UCSD-AML1 (cell line): Measurements from ENCODE around the gene ETV3L.
A peak's percentile ranks its signal among the peaks of the same experiment; 100 is the strongest.

Experiments used
- DNase-seq: peaks from one replicate; lab custom pipeline; 2025; ENCODE audit not compliant: unreplicated experiment; lab: John Stamatoyannopoulos, UW

ETV3L gene

DNA sequence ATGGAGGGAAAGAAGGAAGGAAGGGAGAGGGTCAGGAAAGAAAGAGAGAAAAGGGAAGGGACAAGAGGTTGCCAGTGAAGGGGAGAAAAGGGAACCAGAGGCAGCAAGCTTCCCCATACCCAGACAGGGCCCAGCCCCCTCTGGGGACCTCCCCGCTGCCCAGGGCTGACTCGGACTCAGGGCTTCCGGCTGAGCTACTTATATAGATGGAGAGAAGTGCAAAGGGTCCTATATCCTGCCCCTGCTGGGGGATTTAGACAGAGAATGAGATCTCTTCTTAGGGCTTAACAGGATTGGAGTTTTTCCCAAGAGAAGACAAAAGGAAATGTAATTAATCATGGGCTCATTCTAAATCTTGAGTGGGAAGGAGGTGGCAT lies at the start of gene ETV3L:
ETV3L (minus strand) TSS at position 176 of the 377 bp plus-strand sequence. CDS start 285 bp downstream, outside the sequence.
- peak; percentile 63 for DNase-seq

DNA sequence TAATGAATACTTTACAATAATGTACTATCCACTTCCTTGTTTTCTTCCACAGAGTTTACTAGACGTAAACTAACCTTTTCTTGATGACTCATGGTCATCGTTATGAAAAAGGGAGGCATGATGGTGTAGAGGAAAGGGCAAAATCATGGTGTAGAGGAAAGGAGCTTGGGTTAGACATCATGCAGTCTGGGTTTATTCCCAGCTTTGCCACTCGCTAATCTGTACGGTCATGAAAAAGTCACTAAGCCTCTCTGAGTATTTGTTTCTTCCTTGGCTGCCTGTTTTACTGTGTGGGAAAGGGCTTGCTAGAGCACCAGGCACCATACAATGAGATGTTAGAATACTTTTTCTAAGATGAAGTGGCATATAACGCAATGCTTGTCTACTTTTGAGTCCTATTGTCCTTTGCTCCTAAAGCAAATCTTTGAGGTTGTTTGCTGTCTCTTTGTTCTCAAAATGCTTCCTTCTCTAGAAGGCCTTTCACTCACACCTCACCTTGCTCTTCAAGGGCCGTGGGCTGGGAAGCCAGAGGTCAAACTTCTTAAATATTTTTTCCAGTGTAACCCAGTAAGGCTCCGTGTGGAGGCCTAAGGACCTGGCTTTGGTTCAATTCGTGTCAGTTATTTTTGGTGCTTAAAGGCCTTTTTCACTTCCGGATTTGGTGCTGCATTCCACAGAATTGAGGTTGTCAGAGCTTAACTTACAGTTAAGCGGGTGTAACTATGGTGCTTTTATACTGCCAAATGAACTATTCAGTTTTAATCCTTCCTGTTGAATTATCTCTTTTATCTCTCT lies 48.5 kb upstream of the ETV3L start:
- no peak for DNase-seq

DNA sequence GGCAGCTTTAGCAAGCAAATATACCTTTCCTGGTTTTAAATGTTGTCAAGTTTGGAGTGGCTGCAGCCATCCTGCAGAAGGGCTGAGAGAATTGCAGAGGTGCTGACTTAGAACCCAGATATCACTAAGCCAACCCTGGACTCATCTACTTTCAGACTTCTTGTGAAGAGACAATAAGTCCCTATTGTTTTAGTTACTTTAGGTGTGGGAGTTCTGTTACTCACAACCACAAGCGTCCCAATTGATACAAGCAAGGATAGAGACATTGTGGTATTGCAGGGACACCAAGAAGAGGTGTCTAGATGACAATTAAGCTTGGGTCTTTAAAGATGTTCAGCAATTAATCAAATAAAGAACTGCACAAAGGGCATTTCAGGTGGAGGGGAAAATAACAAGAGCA lies 47.4 kb upstream of the ETV3L start:
- no peak for DNase-seq

DNA sequence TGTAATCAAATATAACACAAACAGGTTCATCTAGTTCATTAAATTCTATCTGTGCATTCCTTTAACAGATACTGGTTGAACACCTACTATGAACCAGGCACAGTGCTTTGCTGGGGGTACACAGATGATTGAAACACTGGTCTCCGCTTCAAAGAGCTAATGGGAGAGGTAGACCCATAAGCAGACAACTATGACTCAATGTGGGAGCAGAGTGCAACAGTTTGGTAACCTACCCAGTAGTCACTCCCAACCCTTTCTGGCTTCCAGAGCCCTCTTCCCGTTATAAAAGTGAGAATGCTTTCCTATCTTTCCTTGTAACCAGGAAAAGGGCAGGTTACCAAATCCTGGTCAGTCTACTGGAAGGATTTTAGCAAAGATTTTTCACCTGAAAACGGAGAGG lies 46.6 kb upstream of the ETV3L start:
- DNase-seq = no peak

DNA sequence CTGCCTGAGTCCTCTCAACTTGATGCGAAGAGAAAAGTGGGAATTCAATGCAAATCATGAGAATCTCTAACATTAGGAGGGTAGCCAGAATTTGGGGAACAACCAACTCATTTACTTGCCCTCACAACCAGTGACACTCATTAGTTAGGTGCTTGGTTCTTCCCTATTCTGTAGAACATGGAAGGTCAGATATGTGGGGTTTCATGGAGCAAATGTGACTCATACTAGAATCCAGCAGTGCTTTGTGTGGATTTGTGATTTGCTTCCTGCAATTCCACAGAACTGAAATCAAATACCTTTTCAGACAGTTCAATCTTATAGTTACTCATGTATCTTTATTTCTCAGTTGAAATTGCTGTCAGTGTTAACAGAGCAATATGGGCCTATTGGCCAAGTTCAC lies 45.5 kb upstream of the ETV3L start:
- no peak for DNase-seq

DNA sequence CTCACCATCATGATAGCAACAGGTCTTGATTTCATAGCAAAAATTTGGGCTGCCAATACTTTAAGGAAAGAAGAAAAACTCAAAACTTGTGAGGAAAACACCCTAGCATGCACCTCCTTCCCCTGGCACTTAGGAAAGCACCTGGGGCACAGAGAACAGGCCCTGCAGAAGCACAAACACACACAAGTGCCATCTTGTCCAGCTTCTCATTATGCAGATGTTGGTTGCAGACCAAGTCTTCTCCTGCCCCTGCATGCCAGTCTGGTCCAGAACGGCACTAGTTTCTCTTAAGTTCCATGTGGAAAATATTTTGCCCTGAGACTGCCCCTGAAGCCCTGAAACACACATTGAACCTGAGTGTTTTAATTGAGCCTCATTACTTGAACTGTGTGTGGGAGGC lies 44.9 kb upstream of the ETV3L start:
- no peak for DNase-seq

DNA sequence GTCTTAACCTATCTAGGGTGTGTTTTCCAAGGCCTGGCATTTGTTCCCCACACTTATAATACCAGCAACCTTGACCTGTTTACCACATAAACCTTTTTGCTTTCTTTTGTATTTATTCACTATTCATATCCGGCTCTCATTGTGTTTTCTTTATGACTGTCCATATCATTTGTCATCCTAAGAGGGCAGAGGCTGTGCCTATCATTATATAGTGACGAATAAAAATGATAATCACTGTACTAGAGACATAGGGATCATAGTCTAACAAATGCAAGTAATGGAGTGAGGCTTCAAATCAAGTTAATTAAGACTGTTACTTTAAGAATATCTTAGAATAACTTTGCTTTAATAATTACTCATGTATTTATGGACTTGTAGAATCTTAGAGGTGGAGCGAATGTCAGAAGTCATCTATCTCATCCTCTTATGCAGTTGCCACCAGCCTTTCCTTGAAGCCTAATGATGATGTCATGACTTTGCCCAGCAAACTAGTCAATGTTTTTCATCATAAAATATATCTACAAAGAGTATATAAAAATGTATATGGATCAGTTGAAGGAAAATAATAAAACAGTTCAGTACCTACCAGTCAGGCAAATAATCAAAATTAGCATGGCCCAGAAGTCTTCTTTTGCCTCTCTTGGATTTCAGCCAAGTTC lies 43.3 kb upstream of the ETV3L start:
- DNase-seq = no peak

DNA sequence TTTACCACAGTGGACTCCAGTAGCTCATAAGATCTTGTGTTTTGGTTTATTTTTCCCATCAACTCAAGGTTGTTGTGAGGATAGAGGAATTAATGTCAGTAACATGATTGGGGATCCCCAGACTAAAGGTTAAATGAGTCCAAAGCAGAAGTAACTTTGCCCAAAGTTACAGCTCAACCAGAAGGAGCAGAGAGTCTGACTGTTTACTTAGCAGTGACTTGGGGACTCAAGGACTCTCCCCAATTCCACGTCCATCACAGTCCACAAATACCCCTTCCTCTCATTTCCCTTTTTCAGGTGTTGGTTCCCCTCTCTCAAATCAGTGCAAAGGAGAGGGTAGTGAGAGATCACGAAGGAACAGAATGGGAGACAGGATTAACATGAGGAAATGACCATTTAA lies 42.6 kb upstream of the ETV3L start:
- no peak for DNase-seq

DNA sequence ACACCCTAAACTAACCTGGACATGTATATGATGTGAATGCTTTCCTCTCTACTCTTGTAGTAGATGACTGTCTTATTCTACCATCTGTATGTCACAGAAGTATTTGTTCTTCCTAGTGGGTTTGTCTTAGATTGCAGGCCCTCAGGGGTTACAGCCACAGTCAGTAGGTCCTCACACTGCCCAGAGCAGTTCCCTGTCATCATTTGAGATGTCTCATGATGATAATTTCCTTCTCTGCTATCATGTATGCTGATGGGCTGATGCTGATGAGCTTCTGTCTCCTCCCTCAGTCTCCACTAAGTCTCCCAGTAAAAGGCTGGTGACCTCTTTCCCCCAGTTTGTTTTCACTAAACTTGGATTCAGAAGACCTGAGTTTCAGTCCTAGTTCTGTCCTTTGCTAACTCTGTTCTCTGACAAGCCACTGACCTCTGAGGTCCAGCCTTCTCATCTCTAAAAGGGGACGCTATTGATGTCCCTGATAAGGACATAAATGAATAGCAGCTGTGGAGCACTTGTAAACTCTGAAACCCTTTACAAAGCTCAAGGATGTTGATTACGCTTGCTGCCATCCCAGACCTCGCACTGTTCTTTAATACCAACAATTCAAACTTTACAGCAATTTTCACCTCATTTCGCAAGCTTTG lies 41.7 kb upstream of the ETV3L start:
- DNase-seq = no peak

DNA sequence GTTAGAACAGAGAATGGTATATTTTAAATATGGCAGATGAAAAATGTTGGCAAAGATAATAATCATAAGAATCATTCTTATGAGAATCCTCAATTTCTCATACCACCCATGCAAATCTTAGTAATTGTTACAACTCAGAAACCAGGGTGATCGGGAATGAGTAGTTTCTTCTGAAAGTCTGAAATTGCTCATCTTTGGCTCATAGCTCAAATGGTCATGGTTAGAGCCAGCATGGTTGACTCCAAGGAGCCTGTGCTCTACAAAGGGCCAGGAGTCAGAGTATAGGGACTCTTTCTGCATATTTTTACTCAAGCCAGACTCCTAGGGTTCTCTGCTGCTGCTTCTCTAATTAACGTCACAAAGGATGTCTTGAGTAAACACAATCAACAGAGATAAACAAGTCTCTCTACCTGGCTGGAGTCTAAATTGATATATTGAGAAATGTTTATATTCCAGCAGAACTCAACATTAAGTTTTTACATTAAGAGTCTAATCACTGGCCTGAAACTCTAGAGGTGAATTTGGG lies 40.5 kb upstream of the ETV3L start:
- no peak for DNase-seq

DNA sequence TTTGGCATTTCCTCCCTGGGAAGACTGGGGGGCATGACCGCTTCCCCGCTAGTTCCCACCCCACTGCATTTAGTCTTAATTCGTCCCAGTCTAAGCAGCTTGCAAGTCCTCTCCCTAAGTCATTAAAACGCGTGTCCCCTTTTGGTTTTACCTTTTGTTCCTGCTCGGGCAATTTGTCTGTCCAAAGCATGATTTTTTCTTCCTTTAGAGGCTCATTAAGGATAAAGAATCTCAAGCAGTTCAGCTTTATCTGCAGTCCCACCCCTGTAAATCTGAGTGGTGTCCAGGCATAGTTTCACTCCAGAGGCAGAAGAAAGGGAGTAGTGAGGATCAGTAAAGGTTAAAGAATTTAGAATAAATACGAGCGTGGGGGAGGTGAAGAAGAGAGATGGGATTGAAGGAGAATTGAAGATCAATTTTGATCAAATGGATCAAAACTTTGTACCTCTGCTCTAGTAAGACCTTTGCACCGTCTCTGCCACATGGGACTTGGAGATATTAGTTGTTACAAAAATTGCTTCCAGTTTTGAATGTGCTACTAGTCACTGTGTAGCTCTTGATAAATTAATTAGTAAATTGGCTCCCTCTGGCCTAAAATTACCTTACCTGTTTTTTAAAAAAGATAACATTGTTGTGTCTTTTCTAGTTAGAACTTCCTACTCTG lies 39.6 kb upstream of the ETV3L start:
- no peak for DNase-seq

DNA sequence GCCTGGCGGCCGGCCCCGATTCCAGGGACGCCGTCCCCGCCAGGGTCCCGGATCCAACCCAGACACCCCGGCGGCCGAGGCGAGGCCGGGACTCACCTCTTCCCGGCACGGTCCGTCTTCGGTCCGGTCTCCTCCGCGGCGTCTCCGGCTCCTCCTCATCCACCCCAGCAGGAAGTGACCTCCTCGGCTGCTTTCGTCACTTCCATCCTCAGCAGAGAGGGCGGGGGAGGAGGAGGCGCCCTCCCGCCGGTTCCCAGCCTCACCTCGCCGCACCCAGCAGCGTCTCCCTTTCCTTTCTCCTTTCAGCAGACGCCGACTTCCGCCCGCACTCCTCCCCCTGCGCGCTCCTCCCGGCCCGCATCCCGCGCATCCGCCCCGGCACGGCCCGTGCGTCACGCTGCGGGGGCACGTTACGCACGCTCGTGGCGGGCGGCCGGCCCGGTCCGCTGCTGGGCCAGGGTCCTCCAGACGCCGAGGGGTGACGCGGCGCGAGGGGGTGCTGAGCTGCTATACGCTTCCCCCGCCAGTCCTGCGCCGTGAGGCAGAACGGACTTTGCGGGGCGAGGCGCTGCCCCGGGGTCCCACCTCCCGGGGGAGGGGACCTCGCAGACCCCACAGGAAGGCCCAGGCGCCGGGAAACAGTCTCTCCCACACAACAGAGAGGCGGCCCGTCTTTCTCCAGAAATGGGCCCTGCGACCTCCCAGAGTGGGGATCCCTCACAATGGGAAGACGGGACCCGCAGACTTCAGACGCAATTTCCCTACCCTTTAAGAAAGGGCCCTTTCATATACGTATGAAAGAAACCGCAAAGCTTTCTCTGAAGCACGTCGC lies 38.8 kb upstream of the ETV3L start, which contains the start of gene ETV3:
ETV3 (minus strand) TSS at position 176 of the 832 bp plus-strand sequence. CDS start 2,043 bp downstream, outside the sequence.
- DNase-seq = peak; percentile 89

DNA sequence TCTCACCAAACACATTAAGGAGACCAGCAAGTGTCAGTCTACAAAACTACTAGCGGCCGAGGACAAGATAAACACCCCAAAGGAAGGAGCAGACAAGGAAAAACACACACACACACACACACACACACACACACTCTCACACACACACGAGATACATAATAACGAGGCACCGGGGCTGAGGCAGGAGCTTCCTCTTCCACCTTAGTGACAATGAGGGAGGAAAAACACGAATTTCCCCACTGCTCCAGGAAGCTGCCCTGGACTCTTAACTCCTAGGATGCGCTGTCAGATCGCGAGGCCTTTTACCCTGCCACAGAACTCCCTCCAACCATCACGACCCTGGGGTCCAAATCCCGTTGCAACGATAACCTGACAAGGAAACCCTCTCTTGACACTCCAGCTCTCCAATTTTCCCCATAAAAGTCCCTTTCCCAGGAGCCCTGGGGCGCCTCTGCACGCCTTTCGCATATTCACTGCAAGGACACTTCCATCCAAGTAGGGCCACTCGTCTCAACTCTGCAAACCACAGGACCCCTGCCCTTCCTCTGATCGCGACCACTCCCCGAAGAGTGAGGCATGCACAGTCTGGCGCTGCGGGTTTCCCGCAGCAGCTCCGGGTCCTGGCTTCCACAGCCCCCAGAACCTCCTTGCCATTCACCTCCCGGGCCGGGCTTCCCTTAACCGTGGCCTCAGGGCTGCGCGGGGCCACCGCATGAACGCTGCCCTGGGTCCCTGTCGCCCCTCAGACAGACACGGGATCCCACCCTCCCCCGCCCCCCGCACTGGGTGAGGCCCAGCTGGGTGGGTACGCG lies 38.0 kb upstream of the ETV3L start:
- DNase-seq = no peak

DNA sequence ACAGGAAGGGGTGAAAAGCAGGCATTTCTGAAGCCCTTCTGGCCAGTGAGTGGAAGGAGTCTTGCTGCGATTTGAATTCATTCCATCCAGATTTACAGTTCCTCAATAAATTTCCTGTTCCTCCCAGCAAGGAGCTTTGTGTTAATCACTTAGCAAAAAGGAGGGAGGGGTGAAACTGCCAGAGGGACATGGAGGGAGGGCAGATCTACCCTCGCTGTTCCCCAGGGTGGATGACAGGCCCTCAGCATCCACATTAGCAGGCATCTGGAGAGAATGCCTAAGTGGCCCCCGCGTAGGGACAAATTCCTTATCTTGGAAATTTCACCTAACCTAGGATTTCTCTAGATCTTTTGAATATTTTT lies 37.4 kb upstream of the ETV3L start:
- DNase-seq = no peak

DNA sequence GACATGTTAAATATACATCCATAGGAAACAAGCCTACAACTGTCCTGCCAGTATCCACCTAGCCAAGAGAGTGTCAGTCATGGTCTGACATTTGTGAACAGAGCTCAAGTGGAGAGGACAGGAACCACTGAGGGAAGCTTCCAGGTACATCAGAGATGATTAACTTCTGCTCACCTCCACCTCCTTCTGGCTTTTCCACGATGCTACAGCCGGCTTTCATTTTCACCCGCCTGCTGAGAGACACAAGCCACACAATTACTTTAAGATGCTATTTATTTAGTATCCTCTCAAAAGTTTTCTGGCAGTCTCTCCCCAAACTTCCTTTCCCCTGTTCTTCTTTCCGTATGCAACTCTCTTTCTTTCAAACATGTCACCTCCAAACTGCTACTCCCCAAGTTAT lies 36.5 kb upstream of the ETV3L start:
- no peak for DNase-seq

DNA sequence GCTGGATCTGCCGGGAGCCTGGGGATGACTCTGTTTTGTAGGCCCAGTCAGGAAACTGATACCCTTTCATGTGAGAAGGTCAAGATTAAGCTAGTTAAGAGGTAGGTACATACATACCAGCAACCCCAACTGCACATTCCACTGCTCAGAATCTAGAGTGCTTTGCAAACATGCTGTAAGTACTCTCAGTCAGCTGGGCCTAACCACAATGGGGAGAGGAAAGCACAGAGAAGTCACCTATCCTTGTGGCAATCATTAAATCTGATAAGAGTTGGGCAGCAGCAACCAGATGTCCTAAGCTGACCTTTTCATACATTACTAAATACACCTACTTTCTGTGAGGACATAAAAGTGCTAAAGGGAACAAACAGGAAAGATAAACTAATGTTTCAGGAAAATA lies 36.0 kb upstream of the ETV3L start:
- no peak for DNase-seq

DNA sequence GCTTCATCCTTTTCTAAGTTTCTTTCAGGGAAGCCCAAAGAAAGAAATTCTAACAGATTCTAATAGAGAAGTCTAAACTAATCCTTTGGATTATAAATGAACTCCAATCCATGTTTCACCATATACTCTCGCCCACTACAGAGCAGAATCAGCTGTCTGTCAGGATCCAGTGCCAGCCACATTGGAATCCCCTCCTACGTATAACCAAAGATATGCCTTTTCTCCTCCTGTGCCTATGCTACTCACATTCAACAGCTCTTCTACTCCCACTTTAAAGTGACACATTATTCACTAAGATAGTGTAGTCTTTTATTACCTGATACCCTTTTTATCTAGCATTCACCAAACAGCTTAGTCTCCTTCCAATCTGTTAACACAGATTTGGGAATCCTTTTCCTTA lies 35.5 kb upstream of the ETV3L start:
- no peak for DNase-seq

DNA sequence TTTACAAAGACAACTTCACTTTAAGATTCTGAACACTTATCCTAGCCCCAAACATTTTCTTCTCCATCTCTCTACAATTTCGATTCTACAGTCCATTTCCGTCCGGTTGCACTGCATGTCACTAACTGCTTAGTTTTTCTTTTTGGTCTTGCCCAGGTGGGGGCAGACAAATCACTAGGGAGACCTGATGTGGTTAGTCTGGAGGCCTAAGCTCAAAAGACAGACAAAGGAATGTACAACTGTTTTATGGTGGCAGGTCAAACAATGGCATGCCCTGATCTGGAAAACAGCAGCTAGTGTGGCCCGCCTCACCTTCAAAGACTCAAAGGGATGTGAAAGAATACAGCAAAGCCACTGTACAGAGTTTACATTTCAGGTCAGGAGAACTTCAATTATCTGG lies 34.8 kb upstream of the ETV3L start:
- DNase-seq = no peak

DNA sequence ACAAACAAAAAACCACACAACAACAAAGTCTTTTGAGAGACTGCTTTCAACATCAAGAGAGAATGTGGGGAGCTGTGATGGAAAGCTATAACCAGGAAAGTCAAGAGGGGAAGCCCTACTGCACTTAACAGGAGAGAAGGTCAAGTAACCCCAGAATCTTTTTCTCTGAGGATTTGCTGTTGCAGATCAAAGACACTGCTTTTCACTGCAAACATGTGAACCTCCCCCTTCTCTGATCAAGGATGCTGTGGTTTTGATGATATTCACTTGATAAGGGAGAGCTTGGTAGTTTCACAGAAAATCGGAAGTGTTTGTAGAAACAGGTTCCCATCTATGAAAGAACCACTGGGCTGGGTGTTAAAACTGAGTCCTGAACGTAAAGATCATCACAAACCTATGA lies 33.8 kb upstream of the ETV3L start:
- DNase-seq = no peak
